H9 (cell line): Measurements from ENCODE around the gene TMEM51. TPM values are rescaled to one million over a fixed set of nuclear protein-coding genes. Genes with fewer than 3 reads are reported as not detected.

Experiments
- DNase-seq: peaks from one replicate; pipeline ENCODE4 v3.0.0-alpha.2; 2017
- H2AFZ ChIP-seq: one replicate; pipeline ENCODE4 v1.6.1; 2013; ENCODE audit warnings: mild to moderate bottlenecking, low read length, control low read depth, moderate library complexity
- H2AK5ac ChIP-seq: 2 replicates; pipeline ENCODE4 v1.6.1; 2013; ENCODE audit warnings: low read length, control low read depth, mixed read lengths; ENCODE audit not compliant: insufficient read length
- H2BK120ac ChIP-seq: one replicate; pipeline ENCODE4 v1.6.1; 2013; ENCODE audit warnings: low read depth, mild to moderate bottlenecking, low read length, control low read depth, inconsistent platforms; ENCODE audit not compliant: poor library complexity, severe bottlenecking
- H2BK12ac ChIP-seq: 2 replicates; pipeline ENCODE4 v1.6.1; 2013; ENCODE audit warnings: low read length, control low read depth, mixed read lengths, low read depth; ENCODE audit not compliant: insufficient read length
- H2BK15ac ChIP-seq: 2 replicates; pipeline ENCODE4 v1.6.1; 2013; ENCODE audit warnings: low read depth, low read length, control low read depth
- H2BK20ac ChIP-seq: one replicate; pipeline ENCODE4 v1.6.1; 2013; ENCODE audit warnings: low read depth, mild to moderate bottlenecking, low read length, control low read depth, inconsistent platforms; ENCODE audit not compliant: poor library complexity, severe bottlenecking
- H2BK5ac ChIP-seq: 2 replicates; pipeline ENCODE4 v1.6.1; 2013; ENCODE audit warnings: low read length, control low read depth, mixed read lengths; ENCODE audit not compliant: insufficient read length
- H3K14ac ChIP-seq: 2 replicates; pipeline ENCODE4 v1.6.1; 2013; ENCODE audit warnings: low read length, control low read depth; ENCODE audit not compliant: insufficient read depth
- H3K18ac ChIP-seq: 2 replicates; pipeline ENCODE4 v1.6.1; 2013; ENCODE audit warnings: low read depth, mild to moderate bottlenecking, mixed read lengths, low read length, control low read depth; ENCODE audit not compliant: insufficient read length
- H3K23ac ChIP-seq: 2 replicates; pipeline ENCODE4 v1.6.1; 2013; ENCODE audit warnings: low read length, control low read depth, mixed read lengths, low read depth; ENCODE audit not compliant: insufficient read length
- H3K23me2 ChIP-seq: 2 replicates; pipeline ENCODE4 v1.6.1; 2013; ENCODE audit warnings: low read depth, mild to moderate bottlenecking, mixed read lengths, low read length, control low read depth; ENCODE audit not compliant: insufficient read length, poor library complexity, severe bottlenecking
- H3K27ac ChIP-seq: 2 replicates; pipeline ENCODE4 v1.5.1; 2013; ENCODE audit warnings: low read length, control low read depth, mixed read lengths, low read depth; ENCODE audit not compliant: insufficient read length
- H3K27me3 ChIP-seq: 2 replicates; pipeline ENCODE4 v1.6.1; 2013; ENCODE audit warnings: low read length, control low read depth, inconsistent platforms; ENCODE audit not compliant: insufficient read depth
- H3K4ac ChIP-seq: 2 replicates; pipeline ENCODE4 v1.6.1; 2013; ENCODE audit warnings: low read depth, mild to moderate bottlenecking, control low read depth, inconsistent platforms, low read length, moderate library complexity
- H3K4me1 ChIP-seq: 2 replicates; pipeline ENCODE4 v1.6.1; 2013; ENCODE audit warnings: low read length, control low read depth, inconsistent platforms; ENCODE audit not compliant: insufficient read depth
- H3K4me2 ChIP-seq: 2 replicates; pipeline ENCODE4 v1.6.1; 2013; ENCODE audit warnings: low read length, control low read depth, mixed read lengths; ENCODE audit not compliant: insufficient read length, insufficient read depth
- H3K56ac ChIP-seq: 2 replicates; pipeline ENCODE4 v1.6.1; 2013; ENCODE audit warnings: low read depth, mild to moderate bottlenecking, mixed read lengths, low read length, control low read depth; ENCODE audit not compliant: insufficient read length
- H3K79me1 ChIP-seq: 2 replicates; pipeline ENCODE4 v1.6.1; 2013; ENCODE audit warnings: low read depth, mild to moderate bottlenecking, moderate library complexity, low read length, control low read depth, inconsistent platforms; ENCODE audit not compliant: insufficient read depth, poor library complexity, severe bottlenecking
- H3K79me2 ChIP-seq: 2 replicates; pipeline ENCODE4 v1.6.1; 2013; ENCODE audit warnings: low read length, control low read depth, inconsistent platforms; ENCODE audit not compliant: insufficient read depth
- H3K9ac ChIP-seq: 2 replicates; pipeline ENCODE4 v1.6.1; 2013; ENCODE audit warnings: low read length, control low read depth, mixed read lengths; ENCODE audit not compliant: insufficient read length; ENCODE audit errors: extremely low read depth
- H3K9me3 ChIP-seq: one replicate; pipeline ENCODE4 v1.6.1; 2013; ENCODE audit warnings: low read depth, low read length, inconsistent platforms; ENCODE audit not compliant: control insufficient read depth
- H3T11ph ChIP-seq: one replicate; pipeline ENCODE4 v1.6.1; 2013; ENCODE audit warnings: mild to moderate bottlenecking, low read length, control low read depth, inconsistent platforms
- H4K20me1 ChIP-seq: one replicate; pipeline ENCODE4 v1.6.1; 2013; ENCODE audit not compliant: control insufficient read depth, insufficient read length, insufficient read depth
- H4K5ac ChIP-seq: 2 replicates; pipeline ENCODE4 v1.6.1; 2013; ENCODE audit warnings: low read depth, mild to moderate bottlenecking, mixed read lengths, low read length, control low read depth; ENCODE audit not compliant: insufficient read length
- H4K8ac ChIP-seq: replicated peaks from 2 replicates; pipeline ENCODE4 v1.6.1; 2013; ENCODE audit warnings: low read length, control low read depth, mixed read lengths, low read depth; ENCODE audit not compliant: insufficient read length
- H4K91ac ChIP-seq: 2 replicates; pipeline ENCODE4 v1.6.1; 2013; ENCODE audit warnings: low read depth, mild to moderate bottlenecking, moderate library complexity, mixed read lengths, low read length, control low read depth; ENCODE audit not compliant: insufficient read length
- H3K27ac Mint-ChIP-seq, 3 experiments: 2 replicates in 2 of 3; 3 replicates in 1 of 3; pipeline ENCODE4 v1.8.0; 2020 to 2021; ENCODE audit warnings: mixed read lengths in 3 of 3, mild to moderate bottlenecking in 1 of 3, moderate library complexity in 1 of 3
- H3K27me3 Mint-ChIP-seq: 2 replicates; pipeline ENCODE4 v1.8.0; 2021; ENCODE audit warnings: low read depth, mild to moderate bottlenecking, moderate library complexity, mixed read lengths
- H3K36me3 Mint-ChIP-seq, 3 experiments: 2 replicates in 2 of 3; 3 replicates in 1 of 3; pipeline ENCODE4 v1.8.0; 2020 to 2021; ENCODE audit warnings: low read depth in 3 of 3, mixed read lengths in 3 of 3; ENCODE audit not compliant: insufficient read depth in 1 of 3
- H3K4me1 Mint-ChIP-seq, 2 experiments: 2 replicates each; pipeline ENCODE4 v1.8.0; 2020; ENCODE audit warnings: mixed read lengths in 2 of 2
- H3K4me3 Mint-ChIP-seq, 2 experiments: 2 replicates in 1 of 2; 3 replicates in 1 of 2; pipeline ENCODE4 v1.8.0; 2020 to 2021; ENCODE audit warnings: mild to moderate bottlenecking in 2 of 2, mixed read lengths in 2 of 2, moderate library complexity in 1 of 2
- H3K9me3 Mint-ChIP-seq, 2 experiments: 2 replicates in 1 of 2; 3 replicates in 1 of 2; pipeline ENCODE4 v1.8.0; 2020; ENCODE audit warnings: mild to moderate bottlenecking in 2 of 2, mixed read lengths in 2 of 2, moderate library complexity in 1 of 2
- CTCF ChIP-seq: fragments of 200-600 bp; sonication (generic); conservative IDR thresholded peaks from 3 replicates; pipeline ENCODE4 v1.8.0; 2021; ENCODE audit warnings: antibody characterized with exemption, mild to moderate bottlenecking
- WGBS: extraction: QIAGEN DNeasy Blood & Tissue Kit; methylation state at CpG from one replicate; pipeline ENCODE4 v1.1.7; 2013; ENCODE audit warnings: missing lambda C conversion rate, low lambda C conversion rate, mixed read lengths; ENCODE audit not compliant: insufficient read length; ENCODE audit errors: extremely low coverage; 5-methylcytosine and 5-hydroxymethylcytosine counted together
- total RNA-seq: library from RNA; stranded (reverse); gene quantifications from 2 replicates; pipeline ENCODE4 v1.2.1, GENCODE V29; 2021

The TMEM51 gene
- total RNA-seq, 1 experiment from 2014 or later, result 4.6 TPM

GRCh38 chr1:15256584-15256983 lies 103.0 kb downstream of the TMEM51 start:
- peaks cover 14 to 16% of the 10 kb centered on the region in 2 experiments for H3K4me1 Mint-ChIP-seq
- Histone ChIP-seq H4K5ac (no peak overlapping the region), H4K8ac (no peak overlapping the region), H4K91ac (no peak overlapping the region), H3K18ac (no peak overlapping the region), H3K4me1 (no peaks in the 10 kb centered on the region), H3K4me2 (no peak overlapping the region), H3K14ac (no peak overlapping the region; the same call in 1 of the 2 replicates), H3K4ac (no peak overlapping the region), H3K79me1 (no peaks in the 10 kb centered on the region), H2AFZ (no peak overlapping the region), H3K9ac (no peak overlapping the region), H2BK20ac (no peak overlapping the region), H3K56ac (no peak overlapping the region), H2BK5ac (no peak overlapping the region), H3K23me2 (no peaks in the 10 kb centered on the region), H3K9me3 (no peaks in the 10 kb centered on the region), H3K23ac (no peak overlapping the region), H4K20me1 (no peaks in the 10 kb centered on the region), H2BK120ac (no peak overlapping the region), H2BK15ac (no peak overlapping the region), H3T11ph (no peak overlapping the region), H2AK5ac (no peak overlapping the region), H3K79me2 (no peaks in the 10 kb centered on the region), H2BK12ac (no peak overlapping the region), H3K27ac (no peak overlapping the region), H3K27me3 (no peaks in the 10 kb centered on the region)
- H3K4me3 Mint-ChIP-seq, result no peak overlapping the region
- no peaks in the 10 kb centered on the region; a peak in 1 of 5 replicates for H3K9me3 Mint-ChIP-seq
- H3K27me3 Mint-ChIP-seq, result peaks cover 8% of the 10 kb centered on the region
- DNase-seq, result no peak
- H3K36me3 Mint-ChIP-seq, result no peaks in the 10 kb centered on the region; a peak in 1 of 7 replicates
- no CpG with 5 or more reads among the region's 3 CpGs for WGBS
- peak overlapping the region in 1 of 3 experiments; percentile 19; a peak in 1 of 7 replicates for H3K27ac Mint-ChIP-seq
- TF ChIP-seq CTCF, result no peak
